GM12878 (cell line): Measurements from ENCODE around the gene REPIN1. TPM values are rescaled to one million over a fixed set of nuclear protein-coding genes. Genes with fewer than 3 reads are reported as not detected.

Experiments
- ATAC-seq: fragments of 200-7000 bp; cut with Tn5 transposase; 3 replicates; pipeline ENCODE4 v1.9.1; 2020; ENCODE audit warnings: mild to moderate bottlenecking, moderate library complexity
- BruUV-seq: library from RNA; stranded (reverse); fragments of 400-500 nt; replicated peaks from 2 replicates; lab custom pipeline; 2021; lab: Mats Ljungman, UMichigan
- CTCF ChIA-PET: fragments of 300-600 bp; sonication (Branson Sonifier 250); formaldehyde crosslinking; extraction: SDS; loops from one replicate; lab custom pipeline; 2021; ENCODE audit warnings: inconsistent platforms; lab: Yijun Ruan, JAX
- POLR2A ChIA-PET: fragments of 350-600 bp; formaldehyde crosslinking; extraction: SDS; loops from one replicate; lab custom pipeline; 2021; ENCODE audit warnings: inconsistent platforms; lab: Charles Lee
- RAD21 ChIA-PET: fragments of 300-600 bp; sonication (Branson Sonifier 250); formaldehyde crosslinking; loops from one replicate; lab custom pipeline; 2023; ENCODE audit warnings: antibody characterized with exemption; ENCODE audit not compliant: unreplicated experiment; lab: Charles Lee
- SMC1A ChIA-PET: fragments of 300-600 bp; sonication (Branson Sonifier 250); formaldehyde crosslinking; loops from one replicate; lab custom pipeline; 2023; ENCODE audit not compliant: unreplicated experiment, uncharacterized antibody; lab: Charles Lee
- DNase-seq: peaks from one replicate; pipeline ENCODE4 v3.0.0-alpha.2; 2011; ENCODE audit warnings: low read depth, low spot score
- FAIRE-seq: peaks from 3 replicates; lab custom pipeline; 2011; peaks lifted over from hg19 to GRCh38; lab: Jason Lieb, UNC
- H2AFZ ChIP-seq: 2 replicates; pipeline ENCODE4 v1.6.0; 2011; ENCODE audit warnings: low read depth, low read length, control low read depth; ENCODE audit not compliant: control insufficient read depth
- H3K27ac ChIP-seq: 2 replicates; pipeline ENCODE4 v1.5.1; 2011; ENCODE audit warnings: control low read depth; ENCODE audit not compliant: control insufficient read depth, insufficient read depth
- H3K27me3 ChIP-seq, 2 experiments: replicated peaks in 1 of 2; 2 replicates each; pipeline versions ENCODE4 v1.6.0 to v1.6.1; 2011; ENCODE audit warnings: low read length in 1 of 2; ENCODE audit not compliant: control insufficient read depth in 2 of 2, insufficient read depth in 2 of 2
- H3K36me3 ChIP-seq, 2 experiments: 2 replicates each; pipeline ENCODE4 v1.5.1; 2011; ENCODE audit warnings: low read length in 1 of 2; ENCODE audit not compliant: control insufficient read depth in 2 of 2, insufficient read depth in 2 of 2
- H3K4me1 ChIP-seq: 2 replicates; pipeline ENCODE4 v1.6.1; 2011; ENCODE audit warnings: mild to moderate bottlenecking, low read length, moderate library complexity, mixed read lengths; ENCODE audit not compliant: control insufficient read depth, insufficient read depth
- H3K4me2 ChIP-seq: 2 replicates; pipeline ENCODE4 v1.6.0; 2011; ENCODE audit warnings: control low read depth; ENCODE audit not compliant: control insufficient read depth, insufficient read depth
- H3K4me3 ChIP-seq: fragments of 200-600 bp; sonication (generic); 2 replicates; pipeline ENCODE4 v1.5.1; 2016
- H3K79me2 ChIP-seq: 2 replicates; pipeline ENCODE4 v1.6.0; 2011; ENCODE audit warnings: low read length; ENCODE audit not compliant: control insufficient read depth, insufficient read depth
- H3K9ac ChIP-seq: 2 replicates; pipeline ENCODE4 v1.8.0; 2011; ENCODE audit warnings: low read length, control low read depth, mixed read lengths; ENCODE audit not compliant: control insufficient read depth, insufficient read depth
- H3K9me3 ChIP-seq: replicated peaks from 3 replicates; pipeline ENCODE4 v1.5.1; 2011; ENCODE audit warnings: mild to moderate bottlenecking, low read length; ENCODE audit not compliant: control insufficient read depth, insufficient read depth
- H4K20me1 ChIP-seq: 2 replicates; pipeline ENCODE4 v1.6.0; 2011; ENCODE audit not compliant: control insufficient read depth, insufficient read depth
- BRCA1 ChIP-seq: IDR thresholded peaks from 2 replicates; pipeline ENCODE4 v1.6.1; 2011; ENCODE audit warnings: low read depth, low read length, improper control_type of control experiment
- CHD1 ChIP-seq: IDR thresholded peaks from 2 replicates; pipeline ENCODE4 v1.6.1; 2012; ENCODE audit warnings: low read depth, low read length, improper control_type of control experiment
- HDAC6 ChIP-seq: fragments of 200-600 bp; sonication (generic); IDR thresholded peaks from one replicate; pipeline ENCODE4 v1.8.0; 2017; ENCODE audit warnings: antibody characterized with exemption; ENCODE audit not compliant: unreplicated experiment
- IRF4 ChIP-seq: IDR thresholded peaks from 2 replicates; pipeline ENCODE4 v1.6.1; 2011; ENCODE audit warnings: low read depth, low read length
- NFYA ChIP-seq: IDR thresholded peaks from 2 replicates; pipeline ENCODE4 v1.6.1; 2011; ENCODE audit warnings: low read depth, mild to moderate bottlenecking, low read length, improper control_type of control experiment, borderline replicate concordance
- NR2C2 ChIP-seq: IDR thresholded peaks from 2 replicates; pipeline ENCODE4 v1.6.1; 2011; ENCODE audit warnings: borderline replicate concordance, low read depth; ENCODE audit not compliant: control insufficient read depth, insufficient read length
- PAX8 ChIP-seq: fragments of 450-650 bp; IDR thresholded peaks from 2 replicates; pipeline ENCODE4 v1.6.1; 2017; ENCODE audit warnings: mild to moderate bottlenecking, moderate library complexity
- PKNOX1 ChIP-seq: fragments of 450-650 bp; IDR thresholded peaks from 2 replicates; pipeline ENCODE4 v1.6.1; 2016; ENCODE audit warnings: mild to moderate bottlenecking
- PML ChIP-seq: IDR thresholded peaks from 2 replicates; pipeline ENCODE4 v1.6.1; 2012; ENCODE audit warnings: low read length, inconsistent platforms
- POLR2A ChIP-seq: IDR thresholded peaks from 2 replicates; pipeline ENCODE4 v1.6.1; 2011; ENCODE audit warnings: low read depth, mild to moderate bottlenecking, low read length
- RB1 ChIP-seq: fragments of 450-650 bp; formaldehyde crosslinking; IDR thresholded peaks from 2 replicates; pipeline ENCODE4 v1.6.1; 2017; ENCODE audit warnings: mild to moderate bottlenecking, borderline replicate concordance
- RELB ChIP-seq: fragments of 450-650 bp; IDR thresholded peaks from 2 replicates; pipeline ENCODE4 v1.6.1; 2017; ENCODE audit warnings: low read depth, mild to moderate bottlenecking, moderate library complexity
- SREBF1 ChIP-seq: IDR thresholded peaks from 2 replicates; pipeline ENCODE4 v1.6.1; 2012; ENCODE audit warnings: mild to moderate bottlenecking, low read length
- SUZ12 ChIP-seq: fragments of 200-600 bp; sonication (generic); IDR thresholded peaks from one replicate; pipeline ENCODE4 v1.6.1; 2018; ENCODE audit warnings: antibody characterized with exemption, mild to moderate bottlenecking; ENCODE audit not compliant: unreplicated experiment
- ZBED1 ChIP-seq: IDR thresholded peaks from 2 replicates; pipeline ENCODE4 v1.6.1; 2016; ENCODE audit warnings: borderline replicate concordance
- ZNF207 ChIP-seq: fragments of 450-650 bp; IDR thresholded peaks from 2 replicates; pipeline ENCODE4 v1.6.1; 2014; ENCODE audit warnings: antibody characterized with exemption, mild to moderate bottlenecking, borderline replicate concordance
- WGBS: methylation state at CpG from one replicate; pipeline ENCODE4 v1.1.6; 2016; ENCODE audit warnings: low lambda C conversion rate; ENCODE audit not compliant: insufficient replicate concordance, insufficient coverage; ENCODE audit errors: missing lambda C conversion rate; 5-methylcytosine and 5-hydroxymethylcytosine counted together
- in situ Hi-C: fragments of 300-500 bp; cut with MboI; formaldehyde crosslinking; loops from 9 replicates; pipeline ENCODE4 v1.14.3; 2018; ENCODE audit warnings: mixed read lengths
- intact Hi-C: fragments of 100-400 bp; cut with micrococcal nuclease; formaldehyde crosslinking; loops from one replicate; pipeline ENCODE4 v1.14.2; 2022; ENCODE audit not compliant: unreplicated experiment
- polyA plus RNA-seq, 11 experiments: library from polyadenylated mRNA; depleted of rRNA in 4 of 11; unstranded in 6 of 11; stranded (reverse) in 5 of 11; fragments of >200 nt; fragmentation: Nextera tagmentation in 4 of 11; fragmentation: Illumina TruSeq in 1 of 11; extraction: Ambion mirVana in 4 of 11; extraction: Trizol in 1 of 11; gene quantifications; 1 replicate in 1 of 11; 2 replicates in 10 of 11; pipeline versions ENCODE4 v1.2.1 to v1.2.3, GENCODE V29; 2011 to 2016; ENCODE audit warnings: inconsistent platforms in 2 of 11, missing spikeins in 2 of 11, low read depth in 1 of 11
- total RNA-seq, 4 experiments: library from RNA; depleted of rRNA in 3 of 4; stranded (reverse); fragments of >200 nt in 3 of 4; fragmentation: Illumina TruSeq in 1 of 4; extraction: Trizol in 1 of 4; gene quantifications; 2 replicates each; pipeline versions ENCODE4 v1.2.1 to v1.2.3, GENCODE V29; 2013 to 2021

REPIN1 gene
- total and polyA plus RNA-seq, 10 of the 15 experiments (the other 5 are each of a cell fraction or from before 2014, with no cell fraction given) = 5.1 to 172 (median 76.9) TPM

- H3K4me1 ChIP-seq = peaks cover 7% of the 10 kb centered on the region; the same call in 1 of the 2 replicates
- SMC1A ChIA-PET = interaction anchor here (1.0 to 2.0 kb wide), 3 partner anchors 17 to 48 kb away, joined by 3 to 7 read pairs (median 4); no protein-coding TSS in a partner anchor
- RAD21 ChIA-PET = interaction anchor here (0.8 to 1.1 kb wide), 3 partner anchors 28 to 126 kb away, joined by 3 to 7 read pairs (median 3); no protein-coding TSS in a partner anchor
- POLR2A ChIA-PET = no interaction called here
- no peaks in the 10 kb centered on the region for H4K20me1 ChIP-seq
- WGBS = 91% methylated on average over 4 of the region's 4 CpGs
- H3K36me3 ChIP-seq = peaks cover 6 to 20% of the 10 kb centered on the region in 2 experiments
- ATAC-seq = no peak
- no peak for DNase-seq
- in situ Hi-C loops = no loop called here
- no peak for FAIRE-seq
- intact Hi-C loops = no loop called here
- H3K4me3 ChIP-seq = no peak overlapping the region
- CTCF ChIA-PET = interaction anchor here (0.7 to 1.3 kb wide), 5 partner anchors 18 to 107 kb away, joined by 3 to 5 read pairs (median 4); no protein-coding TSS in a partner anchor
- H3K9me3 ChIP-seq = no peaks in the 10 kb centered on the region
- H3K4me2 ChIP-seq = no peak overlapping the region; the same call in 1 of the 2 replicates
- H3K27ac ChIP-seq = no peak overlapping the region
- H3K79me2 ChIP-seq = peaks cover 34% of the 10 kb centered on the region
- no peak for TF ChIP-seq SUZ12
- no peak for TF ChIP-seq PML
- no peak for TF ChIP-seq IRF4
- no peak for TF ChIP-seq SREBF1
- TF ChIP-seq CHD1 = no peak
- TF ChIP-seq RB1 = no peak
- no peak for TF ChIP-seq POLR2A
- no TSS peak for BruUV-seq
- H3K27me3 ChIP-seq = no peaks in the 10 kb centered on the region
- H3K9ac ChIP-seq = no peak overlapping the region
- no peak overlapping the region for H2AFZ ChIP-seq
Measured at GRCh38 chr7:150326657-150327268, 41.9 kb upstream of the REPIN1 start.

- in situ Hi-C loops (no loop called here), intact Hi-C loops (no loop called here)
- no peak overlapping the region for H3K9ac ChIP-seq
- SMC1A ChIA-PET = interaction anchor here (1.2 kb wide), 1 partner anchor 47 kb away, joined by 4 read pairs; no protein-coding TSS in a partner anchor
- H3K27me3 ChIP-seq = no peaks in the 10 kb centered on the region
- POLR2A ChIA-PET = no interaction called here
- 98% methylated on average over 3 of the region's 3 CpGs for WGBS
- FAIRE-seq (no peak), ATAC-seq (no peak), DNase-seq (no peak)
- H3K4me2 ChIP-seq = no peak overlapping the region
- no peaks in the 10 kb centered on the region for H3K9me3 ChIP-seq
- RAD21 ChIA-PET = no interaction called here
- H3K4me3 ChIP-seq = no peak overlapping the region
- H3K36me3 ChIP-seq = peaks cover 6 to 20% of the 10 kb centered on the region in 2 experiments
- no peak overlapping the region for H3K27ac ChIP-seq
- H3K4me1 ChIP-seq = 0 out of 2 replicates have a peak, but pooled peaks cover 3% of the 10 kb centered on the region
- no peak overlapping the region for H2AFZ ChIP-seq
- CTCF ChIA-PET = interaction anchor here (0.7 to 1.2 kb wide), 3 partner anchors 17 to 106 kb away, joined by 3 to 5 read pairs (median 3); no protein-coding TSS in a partner anchor
- no peaks in the 10 kb centered on the region for H4K20me1 ChIP-seq
- peaks cover 29% of the 10 kb centered on the region for H3K79me2 ChIP-seq
- no TSS peak for BruUV-seq
- no peak for TF ChIP-seq HDAC6
- no peak for TF ChIP-seq ZBED1
- TF ChIP-seq NR2C2 = no peak
- TF ChIP-seq BRCA1 = no peak
- TF ChIP-seq IRF4 = no peak
- TF ChIP-seq RELB = no peak
- TF ChIP-seq ZNF207 = no peak
- TF ChIP-seq PKNOX1 = no peak
- no peak for TF ChIP-seq PAX8
- TF ChIP-seq NFYA = no peak
Measured at GRCh38 chr7:150327308-150327707, 41.3 kb upstream of the REPIN1 start.
